Subcutaneous abdominal adipose tissue (tissue), 5 donors: Measurements from ENCODE around the gene KCTD21.

ENCODE experiments used
- H3K27ac ChIP-seq: one replicate; pipeline ENCODE4 v1.7.0; 2013; ENCODE audit warnings: low read depth, mild to moderate bottlenecking, inconsistent platforms, low read length, moderate library complexity
- H3K27me3 ChIP-seq, 5 donors: one replicate each; pipeline ENCODE4 v1.7.0; 2013; ENCODE audit warnings: low read length in 5 of 5, inconsistent platforms in 1 of 5; ENCODE audit not compliant: control insufficient read depth in 5 of 5, insufficient read depth in 4 of 5
- H3K36me3 ChIP-seq, 5 donors: one replicate each; pipeline ENCODE4 v1.7.0; 2013; ENCODE audit warnings: low read length in 5 of 5; ENCODE audit not compliant: control insufficient read depth in 5 of 5, insufficient read depth in 5 of 5
- H3K4me1 ChIP-seq, 5 donors: one replicate each; pipeline ENCODE4 v1.7.0; 2013; ENCODE audit warnings: low read length in 5 of 5, mild to moderate bottlenecking in 3 of 5, moderate library complexity in 1 of 5; ENCODE audit not compliant: control insufficient read depth in 5 of 5, insufficient read depth in 5 of 5
- H3K4me3 ChIP-seq, 5 donors: one replicate each; pipeline ENCODE4 v1.7.0; 2013; ENCODE audit warnings: low read length in 5 of 5, low read depth in 1 of 5
- H3K9ac ChIP-seq, 5 donors: one replicate each; pipeline ENCODE4 v1.7.0; 2013; ENCODE audit warnings: low read length in 5 of 5, mild to moderate bottlenecking in 4 of 5, moderate library complexity in 3 of 5
- H3K9me3 ChIP-seq, 5 donors: one replicate each; pipeline ENCODE4 v1.7.0; 2013; ENCODE audit warnings: low read length in 5 of 5; ENCODE audit not compliant: control insufficient read depth in 5 of 5
- donor health status: healthy.
- donor health status: healthy.
- donor health status: healthy.
- donor health status: healthy.
- donor health status: healthy.

KCTD21 gene

DNA sequence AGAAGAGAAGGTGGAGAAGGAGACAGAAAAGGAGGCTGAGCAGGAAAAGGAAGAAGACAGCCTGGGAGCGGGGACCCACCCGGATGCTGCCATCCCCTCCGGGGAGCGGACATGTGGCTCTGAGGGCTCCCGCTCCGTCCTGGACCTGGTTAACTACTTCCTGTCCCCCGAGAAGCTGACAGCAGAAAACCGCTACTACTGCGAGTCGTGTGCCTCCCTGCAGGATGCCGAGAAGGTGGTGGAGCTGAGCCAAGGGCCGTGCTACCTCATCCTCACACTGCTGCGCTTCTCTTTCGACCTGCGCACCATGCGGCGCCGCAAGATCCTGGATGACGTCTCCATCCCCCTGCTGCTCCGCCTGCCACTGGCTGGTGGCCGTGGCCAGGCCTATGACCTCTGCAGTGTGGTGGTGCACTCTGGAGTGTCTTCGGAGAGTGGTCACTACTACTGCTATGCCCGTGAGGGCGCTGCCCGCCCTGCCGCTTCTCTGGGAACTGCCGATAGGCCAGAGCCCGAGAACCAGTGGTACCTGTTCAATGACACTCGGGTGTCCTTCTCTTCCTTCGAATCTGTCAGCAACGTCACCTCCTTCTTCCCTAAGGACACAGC is 21.7 kb upstream of the KCTD21 start:
- no peaks in the 10 kb centered on the region for H3K27me3 ChIP-seq
- H3K9ac ChIP-seq: no peak overlapping the region
- H3K4me1 ChIP-seq: peaks cover 0 to 24% (median 10%) of the 10 kb centered on the region in 5 donors
- H3K36me3 ChIP-seq: peaks cover 0 to 62% (median 47%) of the 10 kb centered on the region in 5 donors
- no peak overlapping the region for H3K4me3 ChIP-seq
- H3K27ac ChIP-seq: no peak overlapping the region
- no peaks in the 10 kb centered on the region for H3K9me3 ChIP-seq

DNA sequence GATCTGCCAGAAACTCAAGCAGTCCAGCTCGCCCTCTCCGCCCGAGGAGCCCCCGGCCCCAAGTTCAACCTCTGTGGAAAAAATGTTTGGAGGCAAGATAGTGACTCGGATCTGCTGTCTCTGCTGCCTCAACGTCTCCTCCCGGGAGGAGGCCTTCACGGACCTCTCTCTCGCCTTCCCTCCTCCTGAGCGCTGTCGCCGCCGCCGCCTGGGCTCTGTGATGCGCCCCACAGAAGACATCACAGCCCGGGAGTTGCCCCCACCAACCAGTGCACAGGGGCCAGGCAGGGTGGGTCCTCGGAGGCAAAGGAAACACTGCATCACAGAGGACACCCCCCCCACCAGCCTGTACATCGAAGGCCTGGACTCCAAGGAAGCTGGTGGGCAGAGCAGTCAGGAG is 21.1 kb upstream of the KCTD21 start:
- no peak overlapping the region for H3K27ac ChIP-seq
- no peak overlapping the region for H3K9ac ChIP-seq
- peaks cover 0 to 24% (median 10%) of the 10 kb centered on the region in 5 donors for H3K4me1 ChIP-seq
- H3K36me3 ChIP-seq: peaks cover 0 to 62% (median 42%) of the 10 kb centered on the region in 5 donors
- H3K9me3 ChIP-seq: no peaks in the 10 kb centered on the region
- H3K4me3 ChIP-seq: no peak overlapping the region
- H3K27me3 ChIP-seq: no peaks in the 10 kb centered on the region

DNA sequence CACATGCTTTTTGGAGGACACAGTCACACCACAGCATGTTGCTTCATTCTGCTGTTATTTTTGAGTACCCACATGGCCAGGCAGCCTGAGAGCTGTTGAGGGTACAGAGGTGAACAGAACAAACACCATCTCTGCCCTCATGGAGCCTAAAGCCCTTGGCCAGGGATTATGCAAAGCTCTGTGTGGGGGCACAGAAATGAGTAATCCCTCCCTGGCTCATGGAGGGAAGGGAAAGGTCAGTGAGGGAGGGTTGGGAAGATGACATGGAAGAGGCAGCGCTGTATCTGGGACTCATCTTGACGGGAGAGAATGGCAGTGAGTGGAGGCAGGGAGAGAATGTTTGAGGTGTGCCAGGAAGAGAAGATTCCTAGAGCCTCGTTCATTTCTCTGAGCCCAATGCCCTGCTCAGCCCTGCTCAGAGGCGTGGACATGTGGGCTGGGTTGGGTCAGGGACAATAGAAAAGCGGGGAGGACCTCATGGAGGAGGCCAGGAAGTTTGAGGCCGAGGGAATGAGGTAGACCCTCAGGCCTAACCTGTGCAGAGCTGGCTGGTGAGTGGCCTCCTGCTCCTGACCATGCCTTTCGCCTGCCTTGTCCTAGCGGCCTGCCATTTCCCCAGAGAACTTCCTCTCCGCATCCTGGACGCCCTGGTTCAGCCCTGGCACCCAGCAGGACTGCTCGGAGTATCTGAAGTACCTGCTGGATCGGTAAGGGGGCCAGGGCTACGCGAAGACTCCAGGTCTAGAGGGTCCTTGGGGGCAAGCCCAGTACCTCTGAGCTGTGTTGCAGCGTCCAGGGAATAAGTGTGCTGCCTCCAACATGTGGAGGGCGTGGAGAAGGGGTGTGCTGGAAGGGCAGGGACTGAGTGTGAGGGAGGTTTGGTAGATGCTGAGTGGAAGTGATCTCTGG is 20.1 kb upstream of the KCTD21 start:
- Histone ChIP-seq H3K4me1 (peaks cover 0 to 24% (median 10%) of the 10 kb centered on the region in 5 donors), H3K36me3 (peaks cover 0 to 55% (median 37%) of the 10 kb centered on the region in 5 donors), H3K9ac (peak overlapping the region in 1 of 5 donors; percentile 5), H3K27ac (no peak overlapping the region), H3K9me3 (no peaks in the 10 kb centered on the region), H3K27me3 (no peaks in the 10 kb centered on the region), H3K4me3 (no peak overlapping the region)

DNA sequence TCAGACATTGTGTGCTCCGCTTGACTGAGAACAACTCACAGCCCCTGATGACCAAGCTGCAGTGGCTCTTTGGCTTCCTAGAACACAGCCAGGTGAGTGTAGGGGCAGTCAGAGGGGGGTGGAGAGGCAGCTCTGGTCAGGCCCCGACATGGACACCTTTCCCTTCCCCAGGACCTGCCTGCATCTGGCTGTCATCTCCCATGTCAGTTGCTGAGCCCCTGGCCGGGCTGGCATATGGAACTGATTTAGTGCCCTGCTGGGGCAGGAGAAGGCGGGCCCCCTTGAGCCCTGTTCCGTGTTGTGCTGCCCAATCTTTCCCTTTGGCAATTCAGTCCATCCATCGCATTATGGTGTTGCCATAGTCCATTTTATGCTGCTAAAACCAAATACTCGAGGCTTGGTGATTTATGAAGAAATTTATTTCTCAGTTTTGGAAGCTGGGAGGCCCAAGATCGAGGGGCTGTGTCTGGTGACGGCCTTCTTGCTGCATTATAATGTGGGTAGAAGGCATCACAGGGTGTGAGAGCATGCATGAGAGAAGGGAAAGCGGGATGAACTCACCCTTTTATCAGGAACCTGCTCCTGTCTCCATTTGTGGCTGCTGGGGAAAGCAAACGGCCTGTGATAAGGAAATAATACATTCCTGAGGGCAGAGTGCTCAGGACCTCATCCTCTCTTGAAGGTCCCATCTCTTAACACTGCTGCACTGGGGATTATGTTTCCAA is 19.3 kb upstream of the KCTD21 start:
- no peak overlapping the region for H3K4me3 ChIP-seq
- no peaks in the 10 kb centered on the region for H3K27me3 ChIP-seq
- H3K27ac ChIP-seq: no peak overlapping the region
- H3K9ac ChIP-seq: peak overlapping the region in 1 of 5 donors; percentile 5
- peaks cover 0 to 53% (median 31%) of the 10 kb centered on the region in 5 donors for H3K36me3 ChIP-seq
- H3K4me1 ChIP-seq: peaks cover 0 to 22% (median 6%) of the 10 kb centered on the region in 5 donors
- no peaks in the 10 kb centered on the region for H3K9me3 ChIP-seq

DNA sequence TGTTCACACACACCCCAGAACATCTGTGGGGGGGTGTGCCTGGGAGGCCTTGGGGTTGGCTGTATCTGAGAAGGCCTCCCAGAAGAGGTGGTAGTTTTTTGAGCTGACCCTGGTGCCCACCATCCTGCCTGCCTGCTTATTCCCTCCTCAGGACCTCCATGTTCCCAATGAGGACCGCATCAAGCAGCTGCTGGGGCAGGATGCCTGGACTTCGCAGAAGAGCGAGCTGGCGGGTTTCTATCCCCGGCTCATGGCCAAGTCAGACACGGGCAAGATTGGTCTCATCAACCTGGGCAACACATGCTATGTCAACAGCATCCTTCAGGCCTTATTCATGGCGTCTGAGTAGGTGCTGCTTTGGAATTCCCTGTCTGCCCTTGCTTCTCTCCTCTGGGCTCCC is 17.3 kb upstream of the KCTD21 start:
- H3K27me3 ChIP-seq: no peaks in the 10 kb centered on the region
- peaks cover 0 to 62% (median 38%) of the 10 kb centered on the region in 5 donors for H3K36me3 ChIP-seq
- no peak overlapping the region for H3K4me3 ChIP-seq
- H3K4me1 ChIP-seq: peaks cover 0 to 16% (median 8%) of the 10 kb centered on the region in 5 donors
- no peaks in the 10 kb centered on the region for H3K9me3 ChIP-seq
- no peak overlapping the region for H3K27ac ChIP-seq
- H3K9ac ChIP-seq: no peak overlapping the region

DNA sequence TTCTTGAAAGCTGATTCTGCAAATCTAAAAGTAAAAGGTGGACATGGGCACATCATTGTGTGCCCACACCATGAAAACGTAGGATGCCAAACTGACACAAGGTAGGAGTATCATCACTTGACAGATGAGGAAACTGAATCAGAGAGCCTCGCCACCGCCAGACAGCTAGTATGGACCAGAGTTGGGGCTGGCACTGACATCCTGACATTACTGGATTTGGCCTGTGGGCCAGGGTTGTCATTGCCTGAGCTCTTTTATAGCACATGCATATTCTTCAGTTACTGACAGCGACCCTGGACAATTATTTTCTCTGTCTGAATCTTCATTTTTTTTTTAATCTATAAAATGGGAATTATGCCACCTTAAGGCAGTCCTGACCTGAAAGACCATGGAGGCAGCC is 16.8 kb upstream of the KCTD21 start:
- no peak overlapping the region for H3K9ac ChIP-seq
- H3K4me3 ChIP-seq: no peak overlapping the region
- no peaks in the 10 kb centered on the region for H3K27me3 ChIP-seq
- H3K27ac ChIP-seq: no peak overlapping the region
- peaks cover 0 to 62% (median 39%) of the 10 kb centered on the region in 5 donors for H3K36me3 ChIP-seq
- no peaks in the 10 kb centered on the region for H3K9me3 ChIP-seq
- H3K4me1 ChIP-seq: peaks cover 0 to 16% (median 8%) of the 10 kb centered on the region in 5 donors

DNA sequence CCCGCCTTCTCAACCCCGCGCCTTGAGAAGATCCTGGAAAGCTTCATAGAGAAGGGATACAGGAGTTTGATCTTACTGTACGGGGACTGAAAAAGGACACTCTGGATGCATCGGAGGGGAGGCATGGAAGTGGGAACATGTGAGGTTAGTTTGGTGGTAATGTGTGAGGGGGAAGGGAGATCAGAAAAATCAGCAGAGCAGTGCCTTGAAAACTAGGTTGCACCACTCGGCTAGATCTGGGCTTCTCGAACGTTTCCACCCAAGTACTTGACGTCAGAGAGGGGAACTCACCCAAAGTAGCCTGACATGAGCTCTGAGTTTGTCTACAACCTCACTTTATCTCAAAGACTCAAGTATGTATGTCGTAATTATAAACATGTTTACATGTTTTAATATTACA is 14.8 kb upstream of the KCTD21 start:
- H3K36me3 ChIP-seq: peaks cover 0 to 62% (median 38%) of the 10 kb centered on the region in 5 donors
- peaks cover 0 to 12% (median 5%) of the 10 kb centered on the region in 5 donors for H3K4me1 ChIP-seq
- H3K27ac ChIP-seq: no peak overlapping the region
- no peaks in the 10 kb centered on the region for H3K27me3 ChIP-seq
- no peak overlapping the region for H3K4me3 ChIP-seq
- H3K9ac ChIP-seq: no peak overlapping the region
- no peaks in the 10 kb centered on the region for H3K9me3 ChIP-seq

DNA sequence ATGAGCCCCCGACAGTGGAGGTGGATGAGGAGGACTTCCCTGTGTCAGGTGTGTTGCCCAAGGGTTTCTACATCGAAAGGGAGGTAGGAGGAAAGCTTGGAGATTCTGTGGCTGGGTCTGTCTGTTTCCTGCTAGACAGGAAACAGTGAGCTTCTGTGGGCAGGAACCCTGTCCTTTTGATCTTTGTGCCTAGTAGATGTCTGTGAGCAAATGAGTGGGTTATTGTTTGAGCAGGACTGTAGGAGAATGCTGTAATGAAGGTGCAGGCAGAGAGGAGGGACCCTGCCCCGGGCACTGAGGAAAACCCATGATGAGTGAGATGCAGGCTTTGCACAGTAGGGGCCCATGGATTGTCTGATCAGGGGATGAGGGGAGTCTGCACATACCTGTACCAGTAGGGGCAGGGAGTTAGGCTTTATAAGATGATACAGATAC is 14.3 kb upstream of the KCTD21 start:
- Histone ChIP-seq H3K9ac (no peak overlapping the region), H3K27ac (no peak overlapping the region), H3K4me3 (no peak overlapping the region), H3K36me3 (peaks cover 0 to 64% (median 37%) of the 10 kb centered on the region in 5 donors), H3K9me3 (no peaks in the 10 kb centered on the region), H3K4me1 (peaks cover 0 to 8% (median 4%) of the 10 kb centered on the region in 5 donors), H3K27me3 (no peaks in the 10 kb centered on the region)

DNA sequence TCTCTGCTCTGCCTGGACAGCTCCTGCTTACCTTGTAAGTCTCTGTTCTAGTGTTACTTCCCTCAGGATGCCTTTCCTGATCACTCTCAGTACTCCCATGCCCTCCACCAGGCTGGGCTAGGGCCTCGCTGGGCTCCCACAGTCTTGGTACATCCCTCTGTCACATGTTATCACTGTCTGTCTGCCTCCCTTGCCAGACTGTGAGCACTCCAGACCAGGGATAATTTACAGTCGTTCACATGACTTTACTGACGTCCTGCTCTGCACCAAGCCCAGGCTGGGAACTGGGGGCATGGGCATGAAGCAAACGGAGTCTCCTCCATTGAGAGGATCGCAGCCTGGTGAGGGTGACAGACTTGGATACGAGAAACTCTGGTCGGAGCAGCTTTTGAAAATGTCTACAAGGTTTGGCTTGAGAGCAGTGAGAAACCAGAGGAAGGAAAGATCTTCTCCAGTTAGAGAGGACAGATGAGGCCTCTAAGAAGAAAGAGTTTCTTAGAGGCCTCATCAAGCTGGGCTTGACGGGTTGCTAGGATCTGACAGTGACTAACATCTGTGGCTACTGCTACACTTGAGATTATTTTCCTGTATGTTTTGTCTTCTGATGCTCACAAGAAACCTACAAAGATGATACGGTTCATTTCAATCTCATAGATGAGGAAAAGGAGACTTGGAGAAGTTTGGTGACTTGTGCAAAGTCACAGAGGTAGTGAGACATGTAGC is 12.8 kb upstream of the KCTD21 start:
- Histone ChIP-seq H3K36me3 (peaks cover 0 to 62% (median 32%) of the 10 kb centered on the region in 5 donors), H3K27ac (no peak overlapping the region), H3K27me3 (no peaks in the 10 kb centered on the region), H3K9me3 (no peaks in the 10 kb centered on the region), H3K4me3 (no peak overlapping the region), H3K4me1 (peaks cover 0 to 5% (median 0%) of the 10 kb centered on the region in 5 donors), H3K9ac (no peak overlapping the region)
